Epithelial cell of proximal tubule (primary cell): ENCODE data around the gene LCN1. TPM values are rescaled to one million over a fixed set of nuclear protein-coding genes. Genes with fewer than 3 reads are reported as not detected.
"Not testable (repeated sequence)": the region's sequence is repeated elsewhere in the genome, so short reads cannot be mapped to it uniquely, and the experiment has no call there.

ENCODE experiments used
- DNase-seq: peaks from one replicate; pipeline ENCODE4 v3.0.0-alpha.2; 2011; ENCODE audit warnings: low read depth
- H3K4me3 ChIP-seq: 2 replicates; pipeline ENCODE4 v1.5.1; 2011; ENCODE audit warnings: low read depth, mild to moderate bottlenecking, low read length
- CTCF ChIP-seq: conservative IDR thresholded peaks from 2 replicates; pipeline ENCODE4 v1.5.1; 2012; ENCODE audit warnings: low read depth, mild to moderate bottlenecking, low read length
- total RNA-seq: library from RNA; depleted of rRNA; stranded (reverse); fragments of >200 nt; gene quantifications from 2 replicates; pipeline ENCODE4 v1.2.3, GENCODE V29; 2015

LCN1 gene
- total RNA-seq, 1 donor from 2014 or later, result not detected

- DNase-seq, result no peak
- no peak for TF ChIP-seq CTCF
- H3K4me3 ChIP-seq, result no peak overlapping the region
These were observed 26.8 kb downstream of the LCN1 start for GRCh38 chr9:135547756-135548736.

GRCh38 chr9:135549478-135550343 lies 28.5 kb downstream of the LCN1 start:
- H3K4me3 ChIP-seq, DNase-seq: not testable (repeated sequence)

GRCh38 chr9:135550344-135550918 lies 29.2 kb downstream of the LCN1 start:
- TF ChIP-seq CTCF, result no peak
- DNase-seq, result no peak
- no peak overlapping the region for H3K4me3 ChIP-seq

GRCh38 chr9:135551031-135551430 lies 29.8 kb downstream of the LCN1 start:
- H3K4me3 ChIP-seq, result no peak overlapping the region
- DNase-seq, result no peak
- TF ChIP-seq CTCF, result no peak

GRCh38 chr9:135551456-135551855 lies 30.2 kb downstream of the LCN1 start:
- DNase-seq, result no peak
- TF ChIP-seq CTCF, result no peak

GRCh38 chr9:135552021-135552697 lies 30.9 kb downstream of the LCN1 start:
- no peak for TF ChIP-seq CTCF
- DNase-seq, result no peak

More at GRCh38 chr9:135551456-135551855, 30.2 kb downstream of the LCN1 start:
- no peak overlapping the region for H3K4me3 ChIP-seq

More at GRCh38 chr9:135552021-135552697, 30.9 kb downstream of the LCN1 start:
- H3K4me3 ChIP-seq, result no peak overlapping the region
